GM19043 (cell line): ENCODE results near the gene CLNK.

ENCODE experiments used
- ATAC-seq: cut with Tn5 transposase; IDR thresholded peaks from one replicate; pipeline ENCODE4 v1.9.1; 2021; ENCODE audit warnings: low read depth; ENCODE audit not compliant: unreplicated experiment

The CLNK gene

GRCh38 chr4:10701702-10702460 is 17.3 kb upstream of the CLNK start:
- ATAC-seq = no peak

DNA sequence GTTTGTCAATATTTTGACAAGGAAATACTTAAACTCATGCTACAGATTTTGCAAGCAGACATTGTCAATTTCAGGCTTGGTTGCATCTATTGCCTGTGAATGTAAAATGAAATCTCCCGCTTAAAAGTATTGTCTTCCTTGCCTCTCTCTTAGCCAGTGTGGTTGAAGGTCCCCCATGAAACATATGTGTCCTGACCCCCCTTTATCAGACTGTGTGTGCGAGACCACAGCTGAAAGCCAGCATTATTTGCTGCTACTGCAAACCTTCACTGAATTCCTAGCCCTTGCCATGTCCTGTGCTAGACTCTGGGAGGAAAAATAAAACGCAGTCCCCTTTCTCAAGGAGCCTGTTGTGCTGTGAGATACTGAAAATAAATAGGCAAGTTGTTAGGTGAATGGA is 16.6 kb upstream of the CLNK start:
- ATAC-seq = no peak

- no peak for ATAC-seq
Measured at GRCh38 chr4:10698172-10698571, 13.6 kb upstream of the CLNK start.

DNA sequence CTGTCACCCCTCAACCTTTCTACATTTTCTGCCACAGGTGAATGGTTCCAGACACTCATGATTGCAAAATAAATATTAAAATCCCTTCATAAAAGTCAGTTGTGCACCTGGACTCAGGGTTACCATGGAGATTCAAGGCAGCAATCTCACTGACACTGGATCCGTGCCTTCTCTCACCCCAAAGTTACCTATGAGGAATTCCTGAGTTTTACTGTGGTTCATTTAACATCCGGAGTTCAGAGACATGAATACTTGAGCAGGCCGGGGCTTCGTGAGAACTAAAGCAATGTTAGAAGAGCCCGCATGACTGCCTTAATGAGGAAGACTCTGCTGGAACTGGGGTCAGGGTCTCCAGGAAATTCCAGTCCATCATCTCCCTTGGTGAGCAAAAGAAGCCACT is 12.5 kb upstream of the CLNK start:
- ATAC-seq = no peak

DNA sequence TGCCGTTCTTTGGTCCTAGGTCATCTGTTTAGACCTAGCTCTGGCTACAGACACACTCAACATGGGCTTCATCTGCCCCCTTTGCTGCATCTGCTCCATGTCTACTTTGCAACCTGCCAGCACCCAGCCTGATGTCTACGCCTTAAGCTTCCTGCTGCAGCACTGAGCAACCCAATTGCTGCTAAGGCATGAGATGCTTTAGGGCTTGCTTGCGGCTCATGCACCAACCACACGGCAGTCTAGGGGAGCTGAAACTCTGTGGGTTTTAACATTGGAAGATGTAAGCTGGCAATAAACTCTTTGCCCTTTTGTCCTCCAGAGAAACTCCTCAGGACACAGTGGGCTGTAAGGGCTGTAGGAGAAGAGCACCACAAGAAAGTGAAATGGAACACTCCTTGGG is 11.7 kb upstream of the CLNK start:
- ATAC-seq = no peak

GRCh38 chr4:10694828-10695209 is 10.3 kb upstream of the CLNK start:
- ATAC-seq = no peak

DNA sequence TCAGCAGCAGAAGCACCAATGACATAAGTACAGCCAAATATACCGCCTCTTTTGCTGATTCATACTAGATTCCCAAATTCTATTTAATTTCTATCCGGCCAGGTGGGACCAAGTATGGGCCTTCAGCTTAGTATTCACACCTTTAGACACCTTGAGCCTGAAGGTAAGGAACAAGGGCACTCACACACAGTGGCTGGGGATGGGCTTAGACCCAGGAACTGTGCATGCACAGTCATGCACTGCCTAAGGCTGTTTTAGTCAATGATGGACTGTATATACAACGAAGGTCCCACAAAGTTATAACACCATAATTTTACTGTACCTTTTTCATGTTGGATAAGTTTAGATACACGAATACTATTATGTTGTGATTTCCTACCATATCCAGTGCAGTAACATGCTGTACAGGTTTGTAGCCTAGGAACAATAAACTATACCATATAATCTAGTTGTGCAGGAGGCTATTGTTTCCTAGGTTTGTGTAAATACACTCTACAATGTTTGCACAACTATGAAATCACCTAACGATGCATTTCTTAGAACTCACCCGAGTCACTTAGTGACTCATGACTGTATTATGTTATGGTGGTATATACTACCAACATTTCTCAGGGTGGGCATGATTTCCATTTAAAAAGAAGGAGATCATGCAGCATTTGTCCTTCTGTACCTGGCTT is 9.7 kb upstream of the CLNK start:
- no peak for ATAC-seq

DNA sequence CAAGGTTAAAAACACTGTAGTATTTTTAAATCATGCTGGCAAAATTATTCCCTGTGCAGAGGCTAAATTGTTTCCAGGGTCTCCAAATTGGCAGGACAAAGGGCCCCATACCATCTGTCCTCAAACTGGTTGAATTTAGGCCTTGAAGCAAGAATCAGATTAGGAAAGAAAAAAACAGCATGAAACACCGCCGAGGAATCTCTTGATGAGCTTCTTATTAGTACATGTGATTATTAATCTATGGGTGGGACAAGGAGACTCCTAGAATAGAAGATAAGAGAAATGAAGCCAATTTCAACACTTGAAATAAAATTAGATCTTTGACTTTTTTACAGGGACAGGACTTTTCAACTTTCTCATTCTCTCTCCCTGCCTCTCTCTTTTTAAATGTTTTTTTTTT is 7.1 kb upstream of the CLNK start:
- ATAC-seq = no peak

DNA sequence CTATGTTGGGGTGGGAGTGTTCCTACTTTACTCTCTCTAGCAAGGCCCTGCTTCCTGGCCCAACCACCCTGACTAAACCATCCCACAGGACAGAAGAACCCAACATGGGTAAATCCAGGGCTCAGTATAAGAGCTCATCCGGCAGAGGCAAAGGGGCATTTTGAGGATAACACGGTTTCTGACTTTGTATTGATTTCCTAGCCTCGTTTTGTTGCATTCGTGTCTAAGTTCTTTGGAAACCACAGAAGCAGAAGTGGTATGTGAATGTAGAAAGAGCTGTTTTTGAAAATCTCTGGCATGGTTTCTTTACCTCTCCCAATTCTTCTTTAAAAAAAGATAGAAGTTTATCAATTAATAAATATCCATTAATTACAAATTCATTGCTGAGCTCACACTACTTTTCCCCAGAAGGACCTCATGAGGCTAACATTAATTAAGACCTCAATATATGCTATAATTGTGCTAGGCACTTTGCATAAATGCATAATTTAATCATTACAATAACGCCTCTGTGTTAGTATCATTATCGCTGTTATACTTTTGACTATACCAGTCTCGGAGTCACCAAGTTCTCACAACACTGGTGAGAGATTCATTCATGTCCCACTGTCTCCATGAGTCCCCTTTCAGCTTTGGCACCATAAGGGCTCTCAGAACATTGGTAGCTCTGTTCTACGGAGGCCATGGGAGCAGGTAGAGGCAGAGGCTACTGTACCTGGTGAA is 5.8 kb upstream of the CLNK start:
- peak; percentile 36 for ATAC-seq

- ATAC-seq = no peak
Measured at GRCh38 chr4:10688846-10689245, 4.3 kb upstream of the CLNK start.

GRCh38 chr4:10688022-10688421 is 3.5 kb upstream of the CLNK start:
- ATAC-seq = peak; percentile 30

GRCh38 chr4:10687526-10687925 is 3.0 kb upstream of the CLNK start:
- no peak for ATAC-seq

DNA sequence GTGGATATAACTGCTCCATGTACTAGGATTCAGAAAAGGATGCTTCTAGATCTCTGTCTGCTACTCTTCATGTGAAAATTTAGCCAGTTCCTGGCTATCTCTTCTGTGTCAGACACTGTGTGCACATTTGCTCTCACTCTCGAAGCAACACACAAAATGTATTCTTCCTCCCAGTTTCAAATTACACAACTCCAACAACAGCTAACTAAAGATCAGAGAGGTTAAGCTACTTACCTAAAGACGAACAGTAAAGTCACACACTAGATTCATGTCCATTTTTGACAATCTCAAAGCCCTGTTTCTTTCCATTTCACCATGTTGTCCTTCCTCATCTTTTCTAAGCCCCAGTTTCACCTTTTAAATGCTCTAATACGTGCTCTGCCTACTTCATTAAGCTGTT is 2.2 kb downstream of the CLNK start:
- no peak for ATAC-seq

- ATAC-seq = no peak
Measured at GRCh38 chr4:10677796-10678497, 6.6 kb downstream of the CLNK start.

- ATAC-seq = peak; percentile 67
Measured at GRCh38 chr4:10673817-10674369, 10.7 kb downstream of the CLNK start.

GRCh38 chr4:10672379-10672778 is 12.2 kb downstream of the CLNK start:
- ATAC-seq = no peak

DNA sequence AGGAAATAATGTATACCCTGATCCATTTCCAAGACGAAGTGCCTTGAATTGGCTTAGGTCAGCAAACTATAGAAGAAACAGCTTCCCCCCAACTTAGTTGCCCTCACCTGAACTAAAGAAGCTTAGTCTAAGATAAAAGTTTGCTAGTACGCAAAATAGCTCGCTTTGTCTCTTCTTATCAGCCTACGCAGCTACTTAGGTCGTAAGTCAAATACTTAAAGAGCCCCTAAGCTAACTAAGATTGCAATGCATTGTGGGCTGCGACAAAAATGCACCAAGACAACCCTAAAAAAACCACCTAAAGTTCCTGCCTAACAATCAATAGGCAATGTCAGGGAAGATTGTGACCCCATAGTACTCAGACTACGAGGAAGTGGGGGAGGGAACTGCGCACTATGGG is 12.8 kb downstream of the CLNK start:
- ATAC-seq = no peak

DNA sequence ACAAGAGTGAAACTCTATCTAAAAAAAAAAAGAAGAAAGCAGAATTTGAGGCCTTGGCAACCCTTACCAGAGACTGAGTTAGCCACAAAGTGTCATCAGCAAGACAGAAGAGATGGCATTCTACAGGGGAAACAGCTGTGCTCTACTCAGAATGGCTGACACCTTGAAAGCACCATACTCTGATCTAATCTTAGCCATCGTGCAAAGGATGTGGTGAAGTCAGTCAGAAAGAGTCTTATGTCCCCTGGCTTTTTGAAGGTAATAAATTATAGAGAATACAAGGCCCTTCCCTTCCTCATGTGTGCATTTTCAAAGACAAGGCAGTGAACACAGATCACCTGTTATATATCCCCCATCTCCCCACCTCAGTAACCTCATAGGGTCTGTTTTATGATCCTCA is 13.2 kb downstream of the CLNK start:
- peak; percentile 81 for ATAC-seq

- no peak for ATAC-seq
Measured at GRCh38 chr4:10670321-10670720, 14.2 kb downstream of the CLNK start.

DNA sequence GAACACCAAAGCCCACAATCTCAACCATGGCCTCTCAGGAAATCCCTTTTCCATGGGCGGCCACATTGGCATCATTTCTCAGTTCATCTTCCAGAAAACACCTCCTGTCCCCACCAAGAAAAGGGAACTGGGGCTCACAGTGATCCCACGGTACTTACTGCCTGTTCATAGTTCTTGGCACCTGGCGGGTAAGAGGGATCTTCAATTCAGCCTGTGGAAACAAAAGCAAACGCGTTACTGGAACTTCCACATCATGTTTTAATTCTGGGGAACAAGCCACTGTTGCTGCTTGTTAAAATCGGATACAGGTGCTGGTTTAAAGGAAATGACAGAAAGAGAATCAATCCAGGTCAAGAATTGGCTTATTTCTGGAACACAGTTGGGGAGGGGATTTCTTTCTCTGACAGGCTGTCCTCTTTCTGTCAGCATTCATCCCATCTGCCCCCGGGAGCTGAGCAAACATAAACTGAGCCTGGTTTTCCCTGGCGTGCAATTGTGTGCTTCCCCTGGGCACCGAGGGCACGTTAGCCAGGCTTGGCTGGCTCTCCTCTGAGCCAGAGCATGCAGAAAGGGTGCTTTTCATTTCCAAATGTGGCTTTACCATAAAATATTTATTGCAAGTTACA is 16.8 kb downstream of the CLNK start:
- ATAC-seq = no peak
